ENCODE measurements around the gene NDUFAF8. TPM values are rescaled to one million over a fixed set of nuclear protein-coding genes. Genes with fewer than 3 reads are reported as not detected.

The NDUFAF8 gene
- polyA plus RNA-seq, 3 donors from 2014 or later, result 61.2 to 121 (median 67.8) TPM

- no peak for DNase-seq
- H3K9me3 Mint-ChIP-seq, result no peaks in the 10 kb centered on the region
- peaks cover 0 to 5% (median 2%) of the 10 kb centered on the region in 3 donors for H3K27me3 Mint-ChIP-seq (ENCODE audit: low read depth in 3 of 3)
- H3K4me1 Mint-ChIP-seq, result peaks cover 21 to 27% of the 10 kb centered on the region in 2 donors
- H3K36me3 Mint-ChIP-seq, result peaks cover 5 to 16% (median 13%) of the 10 kb centered on the region in 3 donors
- no peak overlapping the region for H3K4me3 Mint-ChIP-seq
- no peak overlapping the region for H3K27ac Mint-ChIP-seq
Measured at GRCh38 chr17:81233811-81234505, 5.2 kb upstream of the NDUFAF8 start.

GRCh38 chr17:81234506-81234855 is 4.6 kb upstream of the NDUFAF8 start:
- H3K36me3 Mint-ChIP-seq, result peaks cover 5 to 16% (median 13%) of the 10 kb centered on the region in 3 donors
- peaks cover 2 to 5% (median 4%) of the 10 kb centered on the region in 3 donors for H3K27me3 Mint-ChIP-seq (ENCODE audit: low read depth in 3 of 3)
- no peak overlapping the region for H3K27ac Mint-ChIP-seq
- peaks cover 21 to 29% of the 10 kb centered on the region in 2 donors for H3K4me1 Mint-ChIP-seq
- no peak for DNase-seq
- H3K4me3 Mint-ChIP-seq, result peak overlapping the region in 1 of 5 donors; percentile 6
- H3K9me3 Mint-ChIP-seq, result no peaks in the 10 kb centered on the region

GRCh38 chr17:81234940-81235821 is 3.9 kb upstream of the NDUFAF8 start:
- Mint-ChIP-seq H3K9me3 (no peaks in the 10 kb centered on the region), H3K4me3 (peak overlapping the region in 2 of 5 donors; percentile 6 to 7), H3K4me1 (peaks cover 28 to 35% of the 10 kb centered on the region in 2 donors), H3K27ac (no peak overlapping the region), H3K36me3 (peaks cover 5 to 10% (median 7%) of the 10 kb centered on the region in 3 donors), H3K27me3 (ENCODE audit: low read depth in 3 of 3) (peaks cover 3 to 5% (median 4%) of the 10 kb centered on the region in 3 donors)
- no peak for DNase-seq

- H3K27me3 Mint-ChIP-seq (ENCODE audit: low read depth in 3 of 3), result peaks cover 3 to 5% (median 3%) of the 10 kb centered on the region in 3 donors
- H3K4me3 Mint-ChIP-seq, result peak overlapping the region in 1 of 5 donors; percentile 18
- H3K9me3 Mint-ChIP-seq, result no peaks in the 10 kb centered on the region
- no peak for DNase-seq
- peaks cover under 1 to 5% (median under 1%) of the 10 kb centered on the region in 3 donors for H3K36me3 Mint-ChIP-seq
- no peak overlapping the region for H3K27ac Mint-ChIP-seq
- peaks cover 34 to 40% of the 10 kb centered on the region in 2 donors for H3K4me1 Mint-ChIP-seq
Measured at GRCh38 chr17:81235822-81236740, 3.0 kb upstream of the NDUFAF8 start.

- no peak overlapping the region for H3K27ac Mint-ChIP-seq
- peaks cover 41 to 46% of the 10 kb centered on the region in 2 donors for H3K4me1 Mint-ChIP-seq
- H3K4me3 Mint-ChIP-seq, result peak overlapping the region in 2 of 5 donors; percentile 91 to 93
- H3K27me3 Mint-ChIP-seq (ENCODE audit: low read depth in 3 of 3), result peaks cover 5 to 6% (median 5%) of the 10 kb centered on the region in 3 donors
- no peak for DNase-seq
- H3K36me3 Mint-ChIP-seq, result peaks cover 0 to 5% (median 0%) of the 10 kb centered on the region in 3 donors
- no peaks in the 10 kb centered on the region for H3K9me3 Mint-ChIP-seq
Measured at GRCh38 chr17:81236784-81237183, 2.3 kb upstream of the NDUFAF8 start.

GRCh38 chr17:81237591-81238489 is 1.3 kb upstream of the NDUFAF8 start:
- H3K9me3 Mint-ChIP-seq, result no peaks in the 10 kb centered on the region
- peak overlapping the region; percentile 67 to 94 (median 91) for H3K4me3 Mint-ChIP-seq
- H3K36me3 Mint-ChIP-seq, result peaks cover 0 to 5% (median 0%) of the 10 kb centered on the region in 3 donors
- no peak for DNase-seq
- H3K27ac Mint-ChIP-seq, result peak overlapping the region in 4 of 6 donors; percentile 35 to 77 (median 59)
- peaks cover 51 to 55% of the 10 kb centered on the region in 2 donors for H3K4me1 Mint-ChIP-seq
- peaks cover 6 to 8% (median 6%) of the 10 kb centered on the region in 3 donors for H3K27me3 Mint-ChIP-seq (ENCODE audit: low read depth in 3 of 3)

GRCh38 chr17:81238490-81238814 is 666 bp upstream of the NDUFAF8 start:
- H3K4me3 Mint-ChIP-seq, result peak overlapping the region; percentile 67 to 94 (median 91)
- peaks cover 51 to 55% of the 10 kb centered on the region in 2 donors for H3K4me1 Mint-ChIP-seq
- DNase-seq, result no peak
- peaks cover 0 to 5% (median 0%) of the 10 kb centered on the region in 3 donors for H3K36me3 Mint-ChIP-seq
- H3K27me3 Mint-ChIP-seq (ENCODE audit: low read depth in 3 of 3), result peaks cover 6 to 8% (median 6%) of the 10 kb centered on the region in 3 donors
- H3K9me3 Mint-ChIP-seq, result no peaks in the 10 kb centered on the region
- H3K27ac Mint-ChIP-seq, result no peak overlapping the region

- no peaks in the 10 kb centered on the region for H3K9me3 Mint-ChIP-seq
- peaks cover 47 to 52% of the 10 kb centered on the region in 2 donors for H3K4me1 Mint-ChIP-seq
- peak in 1 of 3 donors; percentile 22 for DNase-seq
- H3K27me3 Mint-ChIP-seq (ENCODE audit: low read depth in 3 of 3), result peaks cover 6 to 9% (median 8%) of the 10 kb centered on the region in 3 donors
- peak overlapping the region; percentile 87 to 93 (median 88) for H3K4me3 Mint-ChIP-seq
- H3K36me3 Mint-ChIP-seq, result peaks cover 0 to 2% (median 0%) of the 10 kb centered on the region in 3 donors
- H3K27ac Mint-ChIP-seq, result peak overlapping the region; percentile 77 to 87 (median 82)
Measured at GRCh38 chr17:81239714-81240555, 817 bp downstream of the NDUFAF8 start.

- Mint-ChIP-seq H3K27me3 (ENCODE audit: low read depth in 3 of 3) (peaks cover 6 to 9% (median 8%) of the 10 kb centered on the region in 3 donors), H3K27ac (peak overlapping the region in 2 of 6 donors; percentile 54 to 68), H3K4me1 (peaks cover 43 to 48% of the 10 kb centered on the region in 2 donors), H3K36me3 (no peaks in the 10 kb centered on the region), H3K9me3 (no peaks in the 10 kb centered on the region), H3K4me3 (peak overlapping the region; percentile 39 to 89 (median 58))
- DNase-seq, result no peak
Measured at GRCh38 chr17:81240761-81241160, 1.6 kb downstream of the NDUFAF8 start.

- no peak for DNase-seq
- Mint-ChIP-seq H3K36me3 (no peaks in the 10 kb centered on the region), H3K27me3 (ENCODE audit: low read depth in 3 of 3) (peaks cover 6 to 9% (median 8%) of the 10 kb centered on the region in 3 donors), H3K4me3 (peak overlapping the region; percentile 39 to 89 (median 58)), H3K9me3 (no peaks in the 10 kb centered on the region), H3K4me1 (peaks cover 43 to 45% of the 10 kb centered on the region in 2 donors), H3K27ac (peak overlapping the region in 5 of 6 donors; percentile 45 to 72 (median 54))
Measured at GRCh38 chr17:81241203-81241602, 2.1 kb downstream of the NDUFAF8 start.

GRCh38 chr17:81241648-81242420 is 2.7 kb downstream of the NDUFAF8 start:
- peaks cover 43 to 44% of the 10 kb centered on the region in 2 donors for H3K4me1 Mint-ChIP-seq
- H3K27me3 Mint-ChIP-seq (ENCODE audit: low read depth in 3 of 3), result peaks cover 6 to 9% (median 8%) of the 10 kb centered on the region in 3 donors
- DNase-seq, result peak; percentile 66 to 71 (median 71)
- H3K36me3 Mint-ChIP-seq, result no peaks in the 10 kb centered on the region
- H3K4me3 Mint-ChIP-seq, result peak overlapping the region; percentile 21 to 59 (median 49)
- H3K27ac Mint-ChIP-seq, result peak overlapping the region in 3 of 6 donors; percentile 19 to 75 (median 72)
- no peaks in the 10 kb centered on the region for H3K9me3 Mint-ChIP-seq

Measured in immature natural killer cell (primary cell).